DMS153 (cell line): ENCODE results near the gene UPF1.
A peak's percentile ranks its signal among the peaks of the same experiment; 100 is the strongest.

ENCODE experiments used
- DNase-seq: peaks from one replicate; lab custom pipeline; 2025; lab: John Stamatoyannopoulos, UW

Gene UPF1

DNA sequence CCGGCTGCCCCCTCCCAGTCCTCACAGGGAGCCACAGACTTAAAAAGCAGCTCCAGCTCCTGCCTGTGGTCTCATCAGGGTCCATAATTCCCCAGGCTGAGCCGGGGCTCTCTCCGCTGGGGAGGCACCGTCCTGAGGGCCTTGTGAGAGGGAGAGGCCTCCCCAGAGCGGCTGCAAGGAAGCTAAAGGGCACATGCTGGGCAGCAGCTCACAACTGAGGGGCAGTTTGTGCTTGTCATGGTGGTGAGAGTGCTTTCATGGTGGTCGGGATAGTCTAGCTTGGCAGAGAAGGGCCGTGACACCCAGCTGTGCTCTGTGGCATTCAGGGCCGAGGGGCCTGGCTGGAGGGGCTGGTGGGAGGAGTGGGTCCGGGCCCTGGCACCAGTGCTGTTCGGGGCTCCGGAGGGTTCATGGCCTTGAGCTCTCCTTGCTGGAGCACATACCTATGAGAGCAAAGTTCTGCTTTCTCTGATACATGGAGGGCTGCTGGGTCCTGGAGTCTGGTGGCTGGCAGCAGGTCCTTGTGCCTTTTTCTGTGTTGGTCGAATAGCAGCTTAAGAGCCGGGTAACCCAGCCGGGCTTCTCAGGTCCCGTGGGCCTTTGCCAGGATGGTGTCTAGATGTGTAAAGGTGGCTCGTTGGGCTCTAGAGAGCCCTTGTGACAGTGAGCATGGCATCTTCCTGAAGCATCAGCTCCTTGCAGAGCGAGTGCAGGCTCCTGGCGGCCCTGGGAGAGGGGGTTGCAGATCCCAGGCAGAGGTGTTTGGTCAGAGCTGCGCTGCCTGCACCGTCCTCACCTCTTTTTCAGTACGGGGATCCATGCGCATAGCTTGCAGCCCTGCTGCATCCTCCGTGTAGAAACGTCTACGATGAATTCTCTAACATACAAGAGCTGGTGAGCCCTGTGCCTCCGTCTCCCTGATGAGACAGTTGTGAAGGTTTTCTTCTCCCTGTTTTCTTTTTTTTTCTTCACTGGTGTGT lies 8.8 kb downstream of the UPF1 start:
- no peak for DNase-seq

GRCh38 chr19:18841400-18841799 lies 9.6 kb downstream of the UPF1 start:
- DNase-seq: no peak

DNA sequence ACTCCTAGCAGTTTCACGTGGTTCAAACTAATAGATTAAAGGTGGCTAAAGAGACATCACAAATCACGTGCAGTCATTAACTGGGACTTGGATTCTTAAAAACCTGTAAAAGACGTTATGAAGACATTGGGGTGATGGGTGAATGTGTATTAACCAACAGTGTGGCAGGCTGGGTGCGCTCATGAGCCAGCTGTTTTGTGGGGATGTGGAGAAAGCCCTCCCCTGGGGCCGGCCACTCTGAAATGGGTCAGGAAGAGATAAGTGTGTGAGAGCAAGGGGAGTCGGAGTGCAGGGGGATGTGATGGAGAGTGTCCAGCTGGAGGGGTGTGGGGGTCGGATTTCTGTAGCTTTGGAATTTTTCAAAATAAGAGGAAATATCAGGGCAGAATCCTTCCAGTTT lies 10.4 kb downstream of the UPF1 start:
- DNase-seq: no peak

- DNase-seq: no peak
These were observed 12.2 kb downstream of the UPF1 start for GRCh38 chr19:18843960-18844359.

GRCh38 chr19:18844806-18845329 lies 13.1 kb downstream of the UPF1 start:
- no peak for DNase-seq

GRCh38 chr19:18845961-18846360 lies 14.2 kb downstream of the UPF1 start:
- no peak for DNase-seq

DNA sequence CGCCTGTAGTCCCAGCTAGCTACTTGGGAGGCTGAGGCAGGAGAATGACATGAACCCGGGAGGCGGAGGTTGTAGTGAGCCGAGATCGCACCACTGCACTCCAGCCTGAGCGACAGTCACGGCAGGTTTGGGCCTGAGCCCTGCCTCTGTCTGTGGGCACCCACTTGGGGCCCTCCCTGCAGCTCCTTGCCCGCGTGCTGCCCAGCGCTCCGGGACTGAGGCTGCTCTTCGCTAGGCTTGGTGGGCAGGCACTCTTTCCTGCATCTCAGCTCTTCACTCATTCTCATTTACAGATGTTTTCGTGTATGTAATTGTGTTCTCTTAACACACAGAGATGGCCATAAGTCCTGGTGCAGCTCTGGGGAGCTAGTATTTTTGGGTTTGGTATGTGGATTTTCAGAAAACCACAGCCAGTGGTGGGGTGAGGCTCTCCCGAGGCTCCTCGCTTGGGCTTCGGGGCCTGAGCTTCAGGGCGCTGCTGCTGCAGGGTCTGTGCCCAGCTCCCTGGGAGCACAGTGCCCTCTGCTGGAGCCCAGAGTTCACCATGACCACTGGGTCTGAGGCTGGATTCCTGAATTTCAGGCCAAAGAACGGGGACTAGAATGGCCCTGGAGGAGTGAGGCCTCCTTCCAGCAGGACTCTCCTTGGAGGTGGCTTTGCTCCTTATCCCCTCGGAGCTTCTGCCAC lies 15.2 kb downstream of the UPF1 start:
- DNase-seq: peak; percentile 25

DNA sequence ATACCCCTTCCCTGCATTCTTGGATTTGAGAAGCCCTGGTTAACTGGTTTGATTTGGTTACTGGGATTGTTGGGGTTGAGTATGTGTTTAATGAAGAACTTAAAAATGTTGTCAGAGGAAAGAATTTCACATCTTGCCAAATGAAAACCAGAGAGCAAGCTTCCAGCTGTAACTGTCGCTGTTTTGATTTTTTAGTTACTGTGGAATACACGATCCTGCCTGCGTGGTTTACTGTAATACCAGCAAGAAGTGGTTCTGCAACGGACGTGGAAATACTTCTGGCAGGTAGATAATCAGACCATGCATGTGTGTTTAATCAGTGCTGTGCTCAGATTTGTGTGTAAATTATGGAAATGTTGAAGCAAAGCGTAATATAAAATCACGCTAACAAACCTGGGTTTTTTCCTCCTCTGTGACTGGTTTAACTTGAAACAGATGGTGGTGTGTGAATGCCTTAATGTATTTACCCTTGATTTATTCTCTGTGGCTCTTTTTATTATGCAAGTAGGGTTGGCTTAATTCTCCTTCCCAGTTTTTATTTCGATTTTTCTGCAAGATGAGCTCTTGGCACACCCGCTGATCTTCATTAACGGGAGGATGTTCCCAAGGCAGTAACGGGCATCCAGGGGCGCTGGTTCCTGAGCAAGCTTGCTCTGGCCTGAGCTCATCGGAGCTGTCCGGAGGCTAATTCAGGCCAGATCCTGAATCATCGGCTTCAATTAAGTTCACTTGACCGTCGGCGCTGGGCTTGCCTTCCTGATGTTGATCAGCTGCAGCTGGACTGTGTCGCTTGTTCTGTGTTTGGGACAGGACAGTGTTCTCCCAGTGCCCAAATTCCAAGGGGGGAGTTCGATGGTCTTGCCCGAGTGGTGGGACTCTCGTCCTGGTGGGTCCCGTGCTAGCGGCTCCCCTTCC lies 16.0 kb downstream of the UPF1 start:
- no peak for DNase-seq

DNA sequence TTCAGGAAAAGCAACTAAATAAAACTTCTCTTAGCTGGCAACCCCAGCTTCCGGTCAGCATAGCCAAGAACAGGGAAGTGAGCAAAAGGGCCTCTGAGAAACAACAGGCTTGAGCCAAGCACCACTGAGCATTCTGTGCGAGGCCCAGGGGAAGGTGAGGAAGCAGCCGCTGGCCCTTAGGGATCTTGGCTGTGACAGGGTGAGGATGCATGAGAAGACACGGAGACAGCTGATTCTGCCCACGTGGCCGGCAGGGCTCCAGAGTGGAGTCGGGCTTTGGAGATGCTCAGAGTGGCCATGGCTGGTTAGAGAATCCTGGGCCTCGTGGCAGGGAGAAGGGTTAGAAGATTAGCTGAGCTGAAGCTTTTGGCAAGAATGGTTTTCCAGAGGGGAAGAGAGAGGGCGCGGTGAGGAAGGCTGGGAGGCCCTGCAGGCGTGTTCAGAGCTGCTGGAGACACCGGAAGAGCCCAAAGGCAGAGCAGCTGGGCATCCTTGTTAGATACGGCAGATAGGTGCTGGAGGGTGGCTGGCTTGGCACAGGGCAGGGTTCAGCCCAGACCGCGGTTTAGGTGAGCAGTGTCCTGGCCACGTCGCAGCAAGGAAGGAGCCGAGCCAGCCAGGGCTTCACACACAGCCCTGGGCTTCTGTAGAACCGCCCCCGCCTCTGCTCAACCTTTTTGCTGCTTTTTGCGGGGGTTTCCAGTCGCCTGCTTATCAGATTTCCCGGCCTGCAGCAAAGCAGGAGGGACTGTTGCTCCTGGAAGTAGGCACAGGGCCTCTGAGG lies 17.3 kb downstream of the UPF1 start:
- no peak for DNase-seq

DNA sequence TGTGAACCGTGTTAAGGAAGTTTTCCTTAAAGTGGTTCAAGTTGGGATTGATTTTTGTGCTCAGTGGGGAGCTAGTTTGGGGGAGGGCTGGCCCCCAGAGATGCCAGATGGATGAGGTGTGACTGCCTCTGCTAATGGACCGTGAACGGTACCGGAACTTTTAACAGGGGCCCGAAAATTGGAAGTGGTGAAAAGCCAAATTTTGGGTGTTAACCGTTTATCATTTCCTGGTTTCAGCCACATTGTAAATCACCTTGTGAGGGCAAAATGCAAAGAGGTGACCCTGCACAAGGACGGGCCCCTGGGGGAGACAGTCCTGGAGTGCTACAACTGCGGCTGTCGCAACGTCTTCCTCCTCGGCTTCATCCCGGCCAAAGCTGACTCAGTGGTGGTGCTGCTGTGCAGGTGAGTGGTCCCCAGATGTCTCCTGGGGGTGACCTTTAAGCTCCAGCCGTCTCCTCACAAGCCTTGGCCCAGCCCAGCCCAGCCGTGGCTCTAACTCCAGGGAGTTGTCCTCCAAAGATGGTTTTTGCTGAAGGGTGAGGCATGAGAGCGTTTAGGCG lies 18.2 kb downstream of the UPF1 start:
- no peak for DNase-seq

DNA sequence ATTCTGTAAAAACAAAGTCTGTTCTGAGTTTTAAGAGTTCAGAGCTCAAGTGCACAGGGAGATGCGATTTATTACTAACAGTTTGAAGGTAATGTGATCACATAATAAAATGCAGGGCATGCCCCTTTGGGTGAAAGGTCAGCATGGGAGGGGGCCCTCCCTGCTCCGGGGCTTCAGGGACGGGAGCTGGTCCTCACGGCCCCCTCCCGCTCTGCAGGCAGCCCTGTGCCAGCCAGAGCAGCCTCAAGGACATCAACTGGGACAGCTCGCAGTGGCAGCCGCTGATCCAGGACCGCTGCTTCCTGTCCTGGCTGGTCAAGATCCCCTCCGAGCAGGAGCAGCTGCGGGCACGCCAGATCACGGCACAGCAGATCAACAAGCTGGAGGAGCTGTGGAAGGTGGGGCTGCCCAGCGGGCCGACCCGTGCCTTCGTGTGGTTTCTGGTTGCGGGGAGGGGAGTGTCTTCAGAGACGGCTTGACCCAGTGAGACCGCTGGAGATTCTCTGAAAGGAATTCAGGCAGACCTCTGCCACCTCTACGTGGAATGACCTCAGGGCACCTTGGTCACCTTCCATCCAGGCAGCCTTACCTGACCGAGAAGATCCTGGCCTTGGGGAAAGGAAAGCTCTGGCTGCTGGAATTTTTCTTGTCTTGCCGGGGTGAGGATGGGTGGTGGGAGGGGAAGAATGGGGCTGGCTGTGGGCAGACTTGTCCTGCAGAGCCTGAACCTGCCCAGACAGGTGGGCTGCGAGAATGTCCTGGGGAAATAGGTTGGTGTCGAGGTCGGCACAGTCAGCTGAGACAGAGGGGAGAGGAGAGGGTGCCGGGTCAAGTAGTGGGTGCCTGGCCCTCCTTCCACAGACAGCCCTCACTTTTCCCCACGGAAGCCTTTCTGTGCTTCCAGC lies 19.0 kb downstream of the UPF1 start:
- no peak for DNase-seq

GRCh38 chr19:18851673-18852325 lies 20.0 kb downstream of the UPF1 start:
- DNase-seq: no peak

GRCh38 chr19:18852648-18853047 lies 20.9 kb downstream of the UPF1 start:
- DNase-seq: no peak

GRCh38 chr19:18853755-18854427 lies 22.1 kb downstream of the UPF1 start:
- DNase-seq: no peak

GRCh38 chr19:18854982-18855381 lies 23.2 kb downstream of the UPF1 start:
- DNase-seq: no peak

- no peak for DNase-seq
These were observed 24.1 kb downstream of the UPF1 start for GRCh38 chr19:18855647-18856384.

DNA sequence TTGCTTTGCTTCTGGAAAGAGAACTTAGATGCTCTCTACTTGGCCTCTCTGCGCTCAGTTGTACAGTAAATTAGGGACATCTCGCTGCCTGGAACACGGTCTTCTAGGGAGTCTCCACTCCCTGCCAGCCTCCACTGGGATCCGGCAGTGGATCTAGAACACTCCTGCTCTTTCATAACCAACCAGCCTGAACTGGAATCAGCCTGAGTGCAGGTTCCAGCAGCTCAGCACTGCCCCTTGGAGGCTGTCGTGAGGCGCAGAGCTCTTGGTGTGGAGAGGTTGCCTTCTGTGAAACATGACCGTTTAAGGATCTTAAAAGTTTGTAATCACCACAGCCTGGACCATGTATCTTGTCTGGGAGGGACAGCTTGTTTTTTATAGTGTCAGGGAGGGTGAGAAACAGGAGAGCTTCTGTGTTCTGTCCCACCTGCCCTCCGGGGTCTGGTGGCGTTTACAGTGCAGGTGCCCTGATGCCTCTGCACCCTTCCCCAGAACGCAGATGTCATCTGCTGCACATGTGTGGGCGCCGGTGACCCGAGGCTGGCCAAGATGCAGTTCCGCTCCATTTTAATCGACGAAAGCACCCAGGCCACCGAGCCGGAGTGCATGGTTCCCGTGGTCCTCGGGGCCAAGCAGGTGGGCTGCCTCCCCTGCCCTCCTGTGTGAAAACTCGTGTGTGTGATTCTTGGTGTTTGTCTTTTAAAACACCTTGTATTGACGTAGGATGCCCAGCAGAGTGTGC lies 24.8 kb downstream of the UPF1 start:
- DNase-seq: no peak
